ENCODE measurements around the gene TAF6. TPM values are rescaled to one million over a fixed set of nuclear protein-coding genes. Genes with fewer than 3 reads are reported as not detected.

The TAF6 gene
- total and polyA plus RNA-seq, 9 of the 15 experiments (the other 6 are each of a cell fraction or from before 2014, with no cell fraction given): 0.78 to 78.7 (median 21.3) TPM

DNA sequence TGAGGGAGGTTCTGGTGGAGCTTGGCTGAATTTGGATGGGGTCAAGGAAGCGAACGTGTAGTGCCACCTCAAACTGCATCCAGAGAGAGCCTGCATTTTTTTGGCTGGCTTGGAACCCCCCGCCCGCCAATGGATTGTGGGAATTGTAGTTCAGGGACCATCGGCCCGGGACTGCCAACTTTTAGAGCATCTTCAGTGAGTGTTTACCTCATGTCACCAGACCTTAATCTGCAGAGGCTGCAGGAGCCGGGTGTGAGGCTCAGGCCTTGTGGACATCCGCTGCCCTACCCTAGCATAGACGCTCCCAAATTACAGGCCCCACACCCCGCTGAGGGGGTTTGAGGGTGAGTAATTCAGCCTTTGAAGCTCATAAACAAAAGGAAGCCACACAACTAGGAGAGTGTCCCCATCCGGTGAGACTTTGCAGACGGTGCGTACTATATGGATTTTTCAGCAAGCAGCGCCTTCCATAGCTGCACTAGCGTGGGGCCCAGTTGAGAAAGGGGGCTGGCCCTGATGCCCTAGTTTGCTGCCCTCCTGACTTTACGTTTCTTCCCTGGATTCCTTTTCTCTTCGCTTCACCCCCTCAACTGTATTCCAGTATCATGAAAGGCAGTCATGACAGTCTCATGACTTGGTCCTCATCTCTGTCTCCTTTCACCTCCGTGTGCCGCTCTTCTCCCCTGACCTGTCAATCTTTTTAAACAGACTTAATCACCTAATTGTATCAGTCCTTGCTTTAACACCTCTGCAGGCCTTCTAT lies 993 bp upstream of the TAF6 start (continued):
- TF ChIP-seq, protein P1, sequence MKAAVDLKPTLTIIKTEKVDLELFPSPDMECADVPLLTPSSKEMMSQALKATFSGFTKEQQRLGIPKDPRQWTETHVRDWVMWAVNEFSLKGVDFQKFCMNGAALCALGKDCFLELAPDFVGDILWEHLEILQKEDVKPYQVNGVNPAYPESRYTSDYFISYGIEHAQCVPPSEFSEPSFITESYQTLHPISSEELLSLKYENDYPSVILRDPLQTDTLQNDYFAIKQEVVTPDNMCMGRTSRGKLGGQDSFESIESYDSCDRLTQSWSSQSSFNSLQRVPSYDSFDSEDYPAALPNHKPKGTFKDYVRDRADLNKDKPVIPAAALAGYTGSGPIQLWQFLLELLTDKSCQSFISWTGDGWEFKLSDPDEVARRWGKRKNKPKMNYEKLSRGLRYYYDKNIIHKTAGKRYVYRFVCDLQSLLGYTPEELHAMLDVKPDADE (conservative IDR thresholded peaks at IDR 0.05; ENCODE audit: control insufficient read depth, low read depth, low read length): 0 out of 2 replicates have a peak, but pooled peaks have one; percentile 24
- TF ChIP-seq MAFK (IDR thresholded peaks at IDR 0.05; ENCODE audit: low read length) (no peak; the same call in 1 of the 2 replicates), ZBTB7A (IDR thresholded peaks at IDR 0.05; ENCODE audit: borderline replicate concordance, control insufficient read depth, low read depth, low read length) (0 out of 2 replicates have a peak, but pooled peaks have one; percentile 57), IFI16 (CRISPR knock-in tag; IDR thresholded peaks at IDR 0.05) (no peak), ZNF217 (CRISPR knock-in tag; IDR thresholded peaks at IDR 0.05) (no peak), STAT5A (IDR thresholded peaks at IDR 0.05; ENCODE audit: borderline replicate concordance, low read length) (no peak), ZNF717 (CRISPR knock-in tag; IDR thresholded peaks at IDR 0.05) (no peak), SMARCA5 (IDR thresholded peaks at IDR 0.05) (peak; percentile 59; the same call in 1 of the 2 replicates), CTBP1 (IDR thresholded peaks at IDR 0.05; ENCODE audit: borderline replicate concordance) (no peak; the same call in 1 of the 2 replicates), KLF13 (tag; IDR thresholded peaks at IDR 0.05; ENCODE audit: borderline replicate concordance, low read depth) (peak; percentile 36; the same call in 1 of the 2 replicates), RB1 (IDR thresholded peaks at IDR 0.05; ENCODE audit: low read depth) (0 out of 2 replicates have a peak, but pooled peaks have one; percentile 26), YY1 (IDR thresholded peaks at IDR 0.05; ENCODE audit: borderline replicate concordance in 1 of 3, control insufficient read depth in 1 of 3, extremely low read depth in 1 of 3, insufficient read depth in 3 of 3, insufficient read length in 1 of 3, insufficient replicate concordance in 2 of 3, low read depth in 1 of 3, low read length in 2 of 3) (no peak), SIX5 (IDR thresholded peaks at IDR 0.05; ENCODE audit: borderline replicate concordance in 1 of 2, insufficient read depth in 1 of 2, low read depth in 1 of 2, low read length in 2 of 2) (peak; percentile 47 to 52; a peak in 2 of 4 replicates), GATA2 (CRISPR knock-in tag; IDR thresholded peaks at IDR 0.05) (no peak)
- TF ChIP-seq, protein P2, sequence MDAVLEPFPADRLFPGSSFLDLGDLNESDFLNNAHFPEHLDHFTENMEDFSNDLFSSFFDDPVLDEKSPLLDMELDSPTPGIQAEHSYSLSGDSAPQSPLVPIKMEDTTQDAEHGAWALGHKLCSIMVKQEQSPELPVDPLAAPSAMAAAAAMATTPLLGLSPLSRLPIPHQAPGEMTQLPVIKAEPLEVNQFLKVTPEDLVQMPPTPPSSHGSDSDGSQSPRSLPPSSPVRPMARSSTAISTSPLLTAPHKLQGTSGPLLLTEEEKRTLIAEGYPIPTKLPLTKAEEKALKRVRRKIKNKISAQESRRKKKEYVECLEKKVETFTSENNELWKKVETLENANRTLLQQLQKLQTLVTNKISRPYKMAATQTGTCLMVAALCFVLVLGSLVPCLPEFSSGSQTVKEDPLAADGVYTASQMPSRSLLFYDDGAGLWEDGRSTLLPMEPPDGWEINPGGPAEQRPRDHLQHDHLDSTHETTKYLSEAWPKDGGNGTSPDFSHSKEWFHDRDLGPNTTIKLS (IDR thresholded peaks at IDR 0.05; ENCODE audit: borderline replicate concordance, low read depth): 0 out of 2 replicates have a peak, but pooled peaks have one; percentile 32
- TF ChIP-seq, protein P3, sequence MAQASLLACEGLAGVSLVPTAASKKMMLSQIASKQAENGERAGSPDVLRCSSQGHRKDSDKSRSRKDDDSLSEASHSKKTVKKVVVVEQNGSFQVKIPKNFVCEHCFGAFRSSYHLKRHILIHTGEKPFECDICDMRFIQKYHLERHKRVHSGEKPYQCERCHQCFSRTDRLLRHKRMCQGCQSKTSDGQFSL (CRISPR knock-in tag; IDR thresholded peaks at IDR 0.05): no peak; the same call in 1 of the 2 replicates
- TF ChIP-seq, protein P3 (tag; IDR thresholded peaks at IDR 0.05): peak in 1 of 2 experiments; percentile 18; a peak in 1 of 4 replicates
- TF ChIP-seq, protein P4, sequence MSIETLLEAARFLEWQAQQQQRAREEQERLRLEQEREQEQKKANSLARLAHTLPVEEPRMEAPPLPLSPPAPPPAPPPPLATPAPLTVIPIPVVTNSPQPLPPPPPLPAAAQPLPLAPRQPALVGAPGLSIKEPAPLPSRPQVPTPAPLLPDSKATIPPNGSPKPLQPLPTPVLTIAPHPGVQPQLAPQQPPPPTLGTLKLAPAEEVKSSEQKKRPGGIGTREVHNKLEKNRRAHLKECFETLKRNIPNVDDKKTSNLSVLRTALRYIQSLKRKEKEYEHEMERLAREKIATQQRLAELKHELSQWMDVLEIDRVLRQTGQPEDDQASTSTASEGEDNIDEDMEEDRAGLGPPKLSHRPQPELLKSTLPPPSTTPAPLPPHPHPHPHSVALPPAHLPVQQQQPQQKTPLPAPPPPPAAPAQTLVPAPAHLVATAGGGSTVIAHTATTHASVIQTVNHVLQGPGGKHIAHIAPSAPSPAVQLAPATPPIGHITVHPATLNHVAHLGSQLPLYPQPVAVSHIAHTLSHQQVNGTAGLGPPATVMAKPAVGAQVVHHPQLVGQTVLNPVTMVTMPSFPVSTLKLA (conservative IDR thresholded peaks at IDR 0.05): no peak
- TF ChIP-seq, protein P5, sequence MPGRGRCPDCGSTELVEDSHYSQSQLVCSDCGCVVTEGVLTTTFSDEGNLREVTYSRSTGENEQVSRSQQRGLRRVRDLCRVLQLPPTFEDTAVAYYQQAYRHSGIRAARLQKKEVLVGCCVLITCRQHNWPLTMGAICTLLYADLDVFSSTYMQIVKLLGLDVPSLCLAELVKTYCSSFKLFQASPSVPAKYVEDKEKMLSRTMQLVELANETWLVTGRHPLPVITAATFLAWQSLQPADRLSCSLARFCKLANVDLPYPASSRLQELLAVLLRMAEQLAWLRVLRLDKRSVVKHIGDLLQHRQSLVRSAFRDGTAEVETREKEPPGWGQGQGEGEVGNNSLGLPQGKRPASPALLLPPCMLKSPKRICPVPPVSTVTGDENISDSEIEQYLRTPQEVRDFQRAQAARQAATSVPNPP (IDR thresholded peaks at IDR 0.05; ENCODE audit: borderline replicate concordance, insufficient read depth, insufficient read length): no peak

All from K562 (cell line).